PC-3 (cell line): Measurements from ENCODE around the gene ZC2HC1C. TPM values are rescaled to one million over a fixed set of nuclear protein-coding genes. Genes with fewer than 3 reads are reported as not detected.

Source experiments
- ATAC-seq: fragments of 200-7000 bp; cut with Tn5 transposase; 2 replicates; pipeline ENCODE4 v1.9.1; 2020; ENCODE audit warnings: mild to moderate bottlenecking, moderate library complexity
- BruUV-seq: library from RNA; stranded (reverse); fragments of 400-500 nt; replicated peaks from 2 replicates; lab custom pipeline; 2021; lab: Mats Ljungman, UMichigan
- CTCF ChIA-PET: fragments of 300-600 bp; sonication (Branson Sonifier 250); formaldehyde crosslinking; loops from one replicate; lab custom pipeline; 2022; ENCODE audit warnings: antibody characterized with exemption; lab: Charles Lee
- POLR2A ChIA-PET: fragments of 300-600 bp; sonication (Branson Sonifier 250); formaldehyde crosslinking; loops from one replicate; lab custom pipeline; 2022; ENCODE audit warnings: antibody characterized with exemption; ENCODE audit not compliant: unreplicated experiment; lab: Charles Lee
- DNase-seq: peaks from one replicate; pipeline ENCODE4 v3.0.0-alpha.2; 2015
- H2AFZ ChIP-seq: fragments of 300-600 bp; sonication (generic); 2 replicates; pipeline ENCODE4 v1.6.0; 2016; ENCODE audit warnings: antibody characterized with exemption, low read length
- H3F3A ChIP-seq: fragments of 300-600 bp; sonication (generic); one replicate; pipeline ENCODE4 v1.6.0; 2017; ENCODE audit warnings: antibody characterized with exemption, low read length, control low read depth, mild to moderate bottlenecking; ENCODE audit not compliant: unreplicated experiment
- H3K27ac ChIP-seq: fragments of 300-600 bp; sonication (generic); 2 replicates; pipeline ENCODE4 v1.5.1; 2016; ENCODE audit warnings: mild to moderate bottlenecking, low read length
- H3K27me3 ChIP-seq: fragments of 300-600 bp; sonication (generic); 2 replicates; pipeline ENCODE4 v1.6.1; 2016; ENCODE audit warnings: low read length, mixed read lengths
- H3K36me3 ChIP-seq: fragments of 300-600 bp; sonication (generic); 2 replicates; pipeline ENCODE4 v1.6.1; 2016; ENCODE audit warnings: low read depth, mixed run types, low read length, mixed read lengths
- H3K4me1 ChIP-seq: fragments of 300-600 bp; sonication (generic); 2 replicates; pipeline ENCODE4 v1.5.1; 2016; ENCODE audit warnings: low read length; ENCODE audit not compliant: insufficient read depth
- H3K4me2 ChIP-seq: fragments of 300-600 bp; sonication (generic); 2 replicates; pipeline ENCODE4 v1.6.0; 2016; ENCODE audit warnings: low read length
- H3K4me3 ChIP-seq: fragments of 300-600 bp; sonication (generic); 2 replicates; pipeline ENCODE4 v1.5.1; 2016; ENCODE audit warnings: mild to moderate bottlenecking, low read length, mixed read lengths
- H3K79me2 ChIP-seq: fragments of 300-600 bp; sonication (generic); 2 replicates; pipeline ENCODE4 v1.6.1; 2017; ENCODE audit warnings: low read length, mixed read lengths
- H3K9ac ChIP-seq: fragments of 300-600 bp; sonication (generic); 2 replicates; pipeline ENCODE4 v1.6.0; 2016; ENCODE audit warnings: mild to moderate bottlenecking, low read length
- H3K9me2 ChIP-seq: fragments of 300-600 bp; sonication (generic); replicated peaks from 2 replicates; pipeline ENCODE4 v1.6.1; 2016; ENCODE audit warnings: mixed run types, low read length, mixed read lengths
- H3K9me3 ChIP-seq: fragments of 300-600 bp; sonication (generic); 2 replicates; pipeline ENCODE4 v1.6.1; 2016; ENCODE audit warnings: low read length, mixed read lengths
- H4K20me1 ChIP-seq: fragments of 300-600 bp; sonication (generic); 2 replicates; pipeline ENCODE4 v1.6.1; 2016; ENCODE audit warnings: low read length, mixed read lengths
- CTCF ChIP-seq: fragments of 300-600 bp; sonication (generic); conservative IDR thresholded peaks from 2 replicates; pipeline ENCODE4 v1.5.1; 2017; ENCODE audit warnings: antibody characterized with exemption, low read depth, mild to moderate bottlenecking, low read length
- EZH2 ChIP-seq: fragments of 300-600 bp; sonication (generic); IDR thresholded peaks from one replicate; pipeline ENCODE4 v1.6.1; 2017; ENCODE audit warnings: antibody characterized with exemption, mild to moderate bottlenecking, low read length; ENCODE audit not compliant: unreplicated experiment
- EZH2phosphoT487 ChIP-seq: fragments of 300-600 bp; sonication (generic); IDR thresholded peaks from 2 replicates; pipeline ENCODE4 v1.6.1; 2018; ENCODE audit warnings: mild to moderate bottlenecking, antibody characterized with exemption, low read length, borderline replicate concordance
- intact Hi-C: fragments of 100-400 bp; cut with micrococcal nuclease; formaldehyde crosslinking; loops from 2 replicates; pipeline ENCODE4 v1.9.0; 2023
- total RNA-seq: library from RNA; depleted of rRNA; stranded (reverse); fragments of >200 nt; gene quantifications from 2 replicates; pipeline ENCODE4 v1.2.3, GENCODE V29; 2014

Gene ZC2HC1C
- total RNA-seq, 1 experiment from 2014 or later: 3.4 TPM

GRCh38 chr14:75119056-75119455 is 49.6 kb downstream of the ZC2HC1C start:
- CTCF ChIA-PET: no interaction called here
- peak; percentile 16 for DNase-seq

GRCh38 chr14:75120541-75121291 is 51.3 kb downstream of the ZC2HC1C start:
- H3K9me3 ChIP-seq: no peaks in the 10 kb centered on the region
- no peak overlapping the region for H3K27ac ChIP-seq
- no peak overlapping the region for H2AFZ ChIP-seq
- no peaks in the 10 kb centered on the region for H4K20me1 ChIP-seq
- H3K79me2 ChIP-seq: peaks cover 7% of the 10 kb centered on the region; the same call in 1 of the 2 replicates
- no peaks in the 10 kb centered on the region for H3K9me2 ChIP-seq
- peaks cover 4% of the 10 kb centered on the region; the same call in 1 of the 2 replicates for H3K36me3 ChIP-seq
- ATAC-seq (peak; percentile 27), DNase-seq (peak; percentile 65)
- H3K4me1 ChIP-seq: peaks cover 38% of the 10 kb centered on the region
- ChIA-PET POLR2A (no interaction called here), CTCF (no interaction called here)
- no TSS peak for BruUV-seq
- no peak overlapping the region for H3K9ac ChIP-seq
- peak overlapping the region; percentile 27; the same call in 1 of the 2 replicates for H3K4me2 ChIP-seq
- intact Hi-C loops: no loop called here
- H3K27me3 ChIP-seq: no peaks in the 10 kb centered on the region
- no peaks in the 10 kb centered on the region for H3F3A ChIP-seq
- H3K4me3 ChIP-seq: no peak overlapping the region
- TF ChIP-seq EZH2phosphoT487 (no peak), CTCF (no peak), EZH2 (no peak)

More at GRCh38 chr14:75119056-75119455, 49.6 kb downstream of the ZC2HC1C start:
- Histone ChIP-seq H3K36me3 (peaks cover 4% of the 10 kb centered on the region; the same call in 1 of the 2 replicates), H3K9ac (no peak overlapping the region), H3K4me2 (no peak overlapping the region), H3K9me3 (no peaks in the 10 kb centered on the region), H3K79me2 (no peaks in the 10 kb centered on the region), H3K9me2 (no peaks in the 10 kb centered on the region), H4K20me1 (no peaks in the 10 kb centered on the region), H3K4me3 (no peak overlapping the region), H3K27me3 (no peaks in the 10 kb centered on the region), H2AFZ (no peak overlapping the region), H3F3A (no peaks in the 10 kb centered on the region), H3K27ac (no peak overlapping the region), H3K4me1 (peaks cover 22% of the 10 kb centered on the region)
- POLR2A ChIA-PET: no interaction called here
- no peak for ATAC-seq
- no peak for TF ChIP-seq EZH2
- no peak for TF ChIP-seq EZH2phosphoT487
- no peak for TF ChIP-seq CTCF
- BruUV-seq: no TSS peak
- intact Hi-C loops: no loop called here

- Histone ChIP-seq H3K4me1 (peaks cover 44% of the 10 kb centered on the region), H3F3A (no peaks in the 10 kb centered on the region), H4K20me1 (no peaks in the 10 kb centered on the region), H3K4me2 (no peak overlapping the region), H2AFZ (no peak overlapping the region), H3K36me3 (0 out of 2 replicates have a peak, but pooled peaks cover 4% of the 10 kb centered on the region), H3K9me3 (no peaks in the 10 kb centered on the region), H3K27me3 (no peaks in the 10 kb centered on the region), H3K79me2 (peaks cover 16% of the 10 kb centered on the region), H3K27ac (no peak overlapping the region), H3K9me2 (no peaks in the 10 kb centered on the region), H3K4me3 (no peak overlapping the region), H3K9ac (no peak overlapping the region)
- ChIA-PET CTCF (no interaction called here), POLR2A (no interaction called here)
- BruUV-seq: no TSS peak
- TF ChIP-seq EZH2: no peak
- TF ChIP-seq CTCF: no peak
- no peak for TF ChIP-seq EZH2phosphoT487
- intact Hi-C loops: no loop called here
- no peak for DNase-seq
- ATAC-seq: no peak
Observed at GRCh38 chr14:75121552-75121951, 52.1 kb downstream of the ZC2HC1C start.
